ENCODE measurements around the gene GREM2. TPM values are rescaled to one million over a fixed set of nuclear protein-coding genes. Genes with fewer than 3 reads are reported as not detected.

The GREM2 gene
- total and polyA plus RNA-seq, 2 donors (not counting 1 experiment from before 2014, with no cell fraction given) = not detected

- Histone ChIP-seq H3K36me3 (replicated peaks in 1 of 2; ENCODE audit: control extremely low read depth in 1 of 2, control insufficient read depth in 1 of 2, extremely low read depth in 1 of 2, insufficient read depth in 2 of 2, low read length in 1 of 2) (no peaks in the 10 kb centered on the region), H3K27ac (ENCODE audit: low read length in 2 of 2) (no peak overlapping the region), H3K79me2 (ENCODE audit: control insufficient read depth, insufficient read depth, low read length) (no peaks in the 10 kb centered on the region), H3K9ac (ENCODE audit: low read length) (no peak overlapping the region), H3K4me2 (replicated peaks; ENCODE audit: low read depth, low read length, poor library complexity, severe bottlenecking) (no peak overlapping the region), H3K27me3 (replicated peaks in 1 of 4; ENCODE audit: control extremely low read depth in 1 of 4, control insufficient read depth in 3 of 4, insufficient read depth in 4 of 4, low read length in 3 of 4) (no peaks in the 10 kb centered on the region), H2AFZ (ENCODE audit: insufficient read depth, low read depth, low read length, poor library complexity, severe bottlenecking) (no peak overlapping the region), H3K9me3 (ENCODE audit: control extremely low read depth in 1 of 3, control insufficient read depth in 2 of 3, insufficient read depth in 1 of 3, low read length in 2 of 3) (no peaks in the 10 kb centered on the region), H3K4me3 (ENCODE audit: control extremely low read depth in 1 of 5, extremely low read depth in 1 of 5, insufficient read depth in 1 of 5, low read depth in 2 of 5, low read length in 4 of 5) (no peak overlapping the region), H4K20me1 (ENCODE audit: control insufficient read depth, insufficient read depth, low read length, poor library complexity, severe bottlenecking) (no peaks in the 10 kb centered on the region), H3K4me1 (ENCODE audit: control insufficient read depth in 2 of 2, insufficient read depth in 2 of 2, low read length in 2 of 2) (no peaks in the 10 kb centered on the region)
- H3K4me1 Mint-ChIP-seq = no peaks in the 10 kb centered on the region
- H3K9me3 Mint-ChIP-seq (ENCODE audit: insufficient read depth) = no peaks in the 10 kb centered on the region
- intact Hi-C loops (cut with micrococcal nuclease) = no loop called here
- no peak overlapping the region for H3K4me3 Mint-ChIP-seq
- DNase-seq = no peak
- CTCF ChIA-PET = no interaction called here
- POLR2A ChIA-PET = no interaction called here
- H3K27ac Mint-ChIP-seq = no peak overlapping the region
- ATAC-seq (ENCODE audit: low read depth) = no peak
- no peaks in the 10 kb centered on the region for H3K27me3 Mint-ChIP-seq
- TF ChIP-seq CTCF (IDR thresholded peaks at IDR 0.05) = no peak
- TF ChIP-seq EZH2 (IDR thresholded peaks at IDR 0.05; ENCODE audit: borderline replicate concordance, insufficient read depth, low read depth, low read length, poor library complexity, severe bottlenecking) = no peak
Observed at GRCh38 chr1:240511789-240512188, 100.2 kb downstream of the GREM2 start.

GRCh38 chr1:240508950-240509349, 103.0 kb downstream of the GREM2 start:
- H3K27ac Mint-ChIP-seq = no peak overlapping the region
- TF ChIP-seq CTCF (IDR thresholded peaks at IDR 0.05) (no peak), EZH2 (IDR thresholded peaks at IDR 0.05; ENCODE audit: borderline replicate concordance, insufficient read depth, low read depth, low read length, poor library complexity, severe bottlenecking) (no peak)
- Histone ChIP-seq H4K20me1 (ENCODE audit: control insufficient read depth, insufficient read depth, low read length, poor library complexity, severe bottlenecking) (no peaks in the 10 kb centered on the region), H3K9me3 (ENCODE audit: control extremely low read depth in 1 of 3, control insufficient read depth in 2 of 3, insufficient read depth in 1 of 3, low read length in 2 of 3) (no peaks in the 10 kb centered on the region), H3K79me2 (ENCODE audit: control insufficient read depth, insufficient read depth, low read length) (no peaks in the 10 kb centered on the region), H3K27ac (ENCODE audit: low read length in 2 of 2) (no peak overlapping the region), H3K27me3 (replicated peaks in 1 of 4; ENCODE audit: control extremely low read depth in 1 of 4, control insufficient read depth in 3 of 4, insufficient read depth in 4 of 4, low read length in 3 of 4) (no peaks in the 10 kb centered on the region), H3K4me1 (ENCODE audit: control insufficient read depth in 2 of 2, insufficient read depth in 2 of 2, low read length in 2 of 2) (no peaks in the 10 kb centered on the region), H2AFZ (ENCODE audit: insufficient read depth, low read depth, low read length, poor library complexity, severe bottlenecking) (no peak overlapping the region), H3K4me2 (replicated peaks; ENCODE audit: low read depth, low read length, poor library complexity, severe bottlenecking) (no peak overlapping the region), H3K9ac (ENCODE audit: low read length) (no peak overlapping the region), H3K4me3 (ENCODE audit: control extremely low read depth in 1 of 5, extremely low read depth in 1 of 5, insufficient read depth in 1 of 5, low read depth in 2 of 5, low read length in 4 of 5) (no peak overlapping the region), H3K36me3 (replicated peaks in 1 of 2; ENCODE audit: control extremely low read depth in 1 of 2, control insufficient read depth in 1 of 2, extremely low read depth in 1 of 2, insufficient read depth in 2 of 2, low read length in 1 of 2) (no peaks in the 10 kb centered on the region)
- no peak for DNase-seq
- ChIA-PET POLR2A (no interaction called here), CTCF (no interaction called here)
- no peaks in the 10 kb centered on the region for H3K4me1 Mint-ChIP-seq
- intact Hi-C loops (cut with micrococcal nuclease) = no loop called here
- H3K9me3 Mint-ChIP-seq (ENCODE audit: insufficient read depth) = no peaks in the 10 kb centered on the region
- no peaks in the 10 kb centered on the region for H3K27me3 Mint-ChIP-seq
- no peak for ATAC-seq (ENCODE audit: low read depth)
- WGBS (ENCODE audit: insufficient coverage) = 63% methylated on average over 1 of the region's 2 CpGs
- H3K4me3 Mint-ChIP-seq = no peak overlapping the region
